T-helper 17 cell (primary cell): ENCODE measurements around the gene NETO2. TPM values are rescaled to one million over a fixed set of nuclear protein-coding genes. Genes with fewer than 3 reads are reported as not detected.
"Not testable (repeated sequence)": the region's sequence is repeated elsewhere in the genome, so short reads cannot be mapped to it uniquely, and the experiment has no call there.

ENCODE experiments used
- ATAC-seq: fragments of 150-1000 bp; cut with Tn5 transposase; 2 replicates; pipeline ENCODE4 v1.10.0; 2021; ENCODE audit warnings: mild to moderate bottlenecking, moderate library complexity
- DNase-seq, 3 donors: peaks; one replicate each; pipeline versions ENCODE4 v3.0.0 to v3.0.0-alpha.2; 2020 to 2021
- H3K9me3 ChIP-seq: one replicate; pipeline ENCODE4 v1.7.0; 2013; ENCODE audit warnings: low read length, mild to moderate bottlenecking; ENCODE audit not compliant: control insufficient read depth, poor library complexity, severe bottlenecking
- H3K27ac Mint-ChIP-seq: one replicate; pipeline ENCODE4 v1.8.0; 2022; ENCODE audit warnings: mild to moderate bottlenecking, moderate library complexity, mixed read lengths
- H3K27me3 Mint-ChIP-seq: one replicate; pipeline ENCODE4 v1.8.0; 2022; ENCODE audit warnings: mixed read lengths
- H3K36me3 Mint-ChIP-seq: one replicate; pipeline ENCODE4 v1.8.0; 2022; ENCODE audit warnings: low read depth, mixed read lengths
- H3K4me1 Mint-ChIP-seq: one replicate; pipeline ENCODE4 v1.8.0; 2022; ENCODE audit warnings: mild to moderate bottlenecking, mixed read lengths
- H3K4me3 Mint-ChIP-seq: one replicate; pipeline ENCODE4 v1.8.0; 2022; ENCODE audit warnings: mild to moderate bottlenecking, moderate library complexity, mixed read lengths
- total RNA-seq, 4 donors: library from RNA in 2 of 4; stranded (reverse) in 2 of 4; gene quantifications; one replicate each; pipeline ENCODE4 v1.2.3 and lab custom pipeline; 2022 to 2026

The NETO2 gene
- total RNA-seq, 2 donors from 2014 or later: 5.3 to 5.8 TPM

- Mint-ChIP-seq H3K4me1 (peaks cover 26% of the 10 kb centered on the region), H3K27ac (peak overlapping the region; percentile 84), H3K36me3 (no peaks in the 10 kb centered on the region), H3K27me3 (peaks cover 9% of the 10 kb centered on the region), H3K4me3 (peak overlapping the region; percentile 94)
- DNase-seq (peak; percentile 54 to 61 (median 58)), ATAC-seq (peak; percentile 74)
- H3K9me3 ChIP-seq: no peaks in the 10 kb centered on the region
Measured at GRCh38 chr16:47142821-47143676, 696 bp downstream of the NETO2 start.

GRCh38 chr16:47142486-47142820, 1.3 kb downstream of the NETO2 start:
- Mint-ChIP-seq H3K36me3 (no peaks in the 10 kb centered on the region), H3K4me1 (peaks cover 26% of the 10 kb centered on the region), H3K27ac (peak overlapping the region; percentile 84), H3K27me3 (peaks cover 9% of the 10 kb centered on the region), H3K4me3 (peak overlapping the region; percentile 94)
- ATAC-seq (no peak), DNase-seq (no peak)
- H3K9me3 ChIP-seq: no peaks in the 10 kb centered on the region

DNA sequence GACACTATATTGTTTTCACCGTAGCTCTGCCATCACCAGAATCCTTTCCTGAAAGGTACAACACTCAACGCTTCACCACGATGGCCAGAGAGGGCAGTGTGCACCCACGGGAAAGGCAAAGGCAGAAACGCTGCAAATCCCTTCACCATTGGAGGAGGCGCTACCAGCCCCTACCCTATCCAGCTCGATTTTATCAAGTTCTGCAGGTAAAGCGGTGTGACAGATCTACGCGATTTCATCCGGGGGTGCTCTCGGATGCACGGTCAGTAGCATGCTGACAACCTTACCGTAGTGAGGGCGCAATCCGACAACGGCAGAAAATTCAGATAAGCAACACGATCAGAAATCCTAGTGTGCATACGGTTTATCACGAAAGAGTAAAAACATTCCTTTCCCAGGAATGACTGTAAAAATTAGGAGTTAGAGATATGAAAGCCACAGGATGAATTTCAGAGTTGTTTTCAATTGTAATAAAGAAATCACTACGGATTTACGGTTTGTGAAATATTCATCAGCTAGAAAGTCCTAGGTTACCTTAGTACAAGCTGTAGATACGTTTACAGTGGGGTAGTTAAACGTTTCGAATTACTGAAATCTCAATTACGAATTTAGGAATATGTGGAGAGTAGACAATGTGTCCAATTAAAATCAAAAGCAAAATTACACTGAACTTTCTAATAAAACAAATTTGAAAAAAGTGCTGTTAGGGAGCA, 1.8 kb downstream of the NETO2 start:
- peak overlapping the region; percentile 84 for H3K27ac Mint-ChIP-seq

DNA sequence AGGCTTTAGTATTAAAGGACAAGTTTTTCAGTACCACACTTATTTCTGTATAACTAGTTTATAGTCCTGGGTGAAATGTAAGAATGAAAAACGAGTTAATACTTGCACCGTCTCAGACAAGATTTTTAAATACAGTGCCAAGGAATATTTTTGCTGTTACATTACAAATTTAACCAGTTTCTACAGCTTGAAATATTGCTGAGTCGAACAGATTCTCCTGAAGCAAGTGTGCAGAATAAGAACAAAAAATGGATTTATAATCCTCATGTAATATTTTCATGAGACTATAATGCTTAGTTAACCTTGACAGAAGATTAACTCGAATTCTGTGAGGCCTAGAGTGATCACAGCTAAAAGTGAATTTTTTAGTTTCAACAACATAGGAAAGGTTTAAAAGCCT, 3.1 kb downstream of the NETO2 start:
- no peak overlapping the region for H3K4me3 Mint-ChIP-seq
- H3K9me3 ChIP-seq: no peaks in the 10 kb centered on the region
- H3K4me1 Mint-ChIP-seq: peaks cover 25% of the 10 kb centered on the region
- DNase-seq (no peak), ATAC-seq (no peak)
- H3K27me3 Mint-ChIP-seq: peaks cover 4% of the 10 kb centered on the region
- no peak overlapping the region for H3K27ac Mint-ChIP-seq
- no peaks in the 10 kb centered on the region for H3K36me3 Mint-ChIP-seq

More for the DNA sequence above, 1.8 kb downstream of the NETO2 start:
- H3K9me3 ChIP-seq: no peaks in the 10 kb centered on the region
- Mint-ChIP-seq H3K4me1 (peaks cover 26% of the 10 kb centered on the region), H3K36me3 (no peaks in the 10 kb centered on the region), H3K4me3 (peak overlapping the region; percentile 94), H3K27me3 (peaks cover 9% of the 10 kb centered on the region)
- peak; percentile 66 to 80 (median 72) for DNase-seq
- ATAC-seq: peak; percentile 77

DNA sequence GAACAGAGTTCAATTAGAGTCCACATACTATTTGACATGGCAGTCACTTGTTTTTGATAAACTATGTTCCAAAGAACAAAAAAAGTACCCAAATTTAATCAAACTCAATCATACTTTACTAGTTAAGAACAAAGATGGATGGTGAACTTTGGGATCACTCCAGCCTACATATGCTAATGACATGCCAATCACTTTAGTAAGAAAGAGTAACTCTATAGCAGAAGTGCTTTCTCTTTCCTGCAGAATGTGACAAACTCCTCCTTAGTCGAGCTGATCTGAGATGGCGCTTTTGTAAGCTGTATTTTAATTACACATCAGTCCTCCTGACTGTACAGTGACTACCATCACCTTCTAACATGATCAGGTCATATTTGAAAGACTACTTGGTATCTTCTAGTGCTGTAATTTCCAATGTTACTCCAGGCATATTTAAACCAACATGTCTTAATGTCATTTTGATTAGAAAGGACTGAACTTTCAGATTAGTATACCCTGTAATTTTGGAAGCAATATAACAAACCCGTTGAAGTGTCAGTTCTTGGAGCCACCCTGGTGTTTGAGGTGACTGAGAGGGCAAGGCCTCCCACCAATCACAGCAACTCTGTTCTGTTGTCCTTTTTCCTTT, 4.1 kb downstream of the NETO2 start:
- H3K4me1 Mint-ChIP-seq: peaks cover 21% of the 10 kb centered on the region
- no peaks in the 10 kb centered on the region for H3K36me3 Mint-ChIP-seq
- H3K9me3 ChIP-seq: no peaks in the 10 kb centered on the region
- ATAC-seq: no peak
- peak overlapping the region; percentile 37 for H3K27ac Mint-ChIP-seq
- DNase-seq: no peak
- H3K27me3 Mint-ChIP-seq: no peaks in the 10 kb centered on the region
- H3K4me3 Mint-ChIP-seq: peak overlapping the region; percentile 33

DNA sequence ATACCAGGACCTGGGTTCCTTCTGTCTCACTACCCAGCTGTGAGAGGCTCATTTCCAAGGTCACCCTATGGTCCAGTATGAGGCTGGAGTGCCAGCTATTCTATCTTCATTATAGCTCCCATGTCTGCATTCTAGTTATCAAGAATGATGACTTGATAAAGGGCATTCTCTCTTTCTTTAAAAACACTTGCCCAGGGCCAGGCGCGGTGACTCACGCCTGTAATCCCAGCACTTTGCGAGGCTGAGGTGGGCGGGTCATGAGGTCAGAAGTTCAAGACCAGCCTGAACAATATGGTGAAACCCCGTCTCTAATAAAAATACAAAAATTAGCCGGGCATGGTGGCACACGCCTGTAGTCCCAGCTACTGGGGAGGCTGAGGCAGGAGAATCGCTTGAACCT, 5.8 kb downstream of the NETO2 start:
- not testable (repeated sequence) for H3K27me3 Mint-ChIP-seq

DNA sequence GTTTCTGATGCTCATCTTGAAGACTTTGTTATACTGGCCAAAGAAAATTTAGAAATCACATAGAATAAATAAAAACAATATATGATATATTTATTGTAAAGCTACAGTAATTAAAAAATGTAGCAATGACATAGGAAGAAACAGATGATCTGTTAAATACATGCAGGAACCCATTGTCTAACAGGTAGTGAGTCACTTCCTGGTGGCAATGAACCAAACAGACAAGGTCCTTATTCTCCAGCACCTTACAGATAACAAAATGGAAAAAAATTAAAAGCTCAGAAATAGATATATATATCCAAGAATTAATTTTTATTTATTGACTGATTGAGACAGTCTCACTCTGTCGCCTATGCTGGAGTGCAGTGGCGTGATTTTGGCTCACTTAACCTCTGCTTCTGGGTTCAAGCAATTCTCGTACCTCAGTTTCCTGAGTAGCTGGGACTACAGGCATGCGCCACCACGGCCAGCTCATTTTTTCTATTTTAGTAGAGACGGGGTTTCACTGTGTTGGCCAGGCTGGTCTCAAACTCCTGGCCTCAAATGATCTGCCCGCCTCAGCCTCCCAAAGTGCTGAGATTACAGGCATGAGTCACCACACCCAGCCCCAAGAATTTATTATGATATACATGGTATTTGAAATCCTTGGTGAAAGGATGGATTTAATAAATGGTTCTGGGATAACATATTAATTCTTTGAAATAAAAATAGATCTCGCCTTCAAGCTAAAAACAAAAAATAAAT, 7.5 kb downstream of the NETO2 start:
- Mint-ChIP-seq H3K36me3 (no peaks in the 10 kb centered on the region), H3K27ac (peak overlapping the region; percentile 66), H3K27me3 (no peaks in the 10 kb centered on the region), H3K4me1 (peaks cover 7% of the 10 kb centered on the region), H3K4me3 (no peak overlapping the region)
- ATAC-seq: peak; percentile 76
- no peaks in the 10 kb centered on the region for H3K9me3 ChIP-seq
- no peak for DNase-seq

More for the DNA sequence above, 5.8 kb downstream of the NETO2 start:
- ATAC-seq, DNase-seq, H3K36me3 Mint-ChIP-seq, H3K9me3 ChIP-seq, H3K4me3 Mint-ChIP-seq: not testable (repeated sequence)
- peaks cover 17% of the 10 kb centered on the region for H3K4me1 Mint-ChIP-seq
- H3K27ac Mint-ChIP-seq: peak overlapping the region; percentile 66

DNA sequence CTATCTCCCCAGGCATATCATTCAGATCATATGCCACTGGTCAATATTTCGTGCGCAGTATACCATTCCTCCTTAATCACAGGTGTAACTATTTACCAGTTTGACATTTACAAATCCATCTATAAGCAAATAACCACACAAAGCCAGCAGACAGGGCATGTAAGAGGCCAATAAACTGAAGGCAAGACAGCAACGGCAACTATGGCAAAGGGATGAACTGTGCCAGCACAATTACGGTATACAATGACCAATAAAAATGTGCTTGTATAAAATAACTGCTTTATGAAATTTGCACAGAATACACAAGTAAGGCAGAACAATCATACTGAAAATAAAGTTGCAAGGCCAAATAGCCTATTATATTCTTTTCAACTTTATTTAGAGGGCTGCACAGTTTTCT, 9.2 kb downstream of the NETO2 start:
- Mint-ChIP-seq H3K27me3 (no peaks in the 10 kb centered on the region), H3K4me1 (peaks cover 14% of the 10 kb centered on the region), H3K27ac (peak overlapping the region; percentile 43), H3K4me3 (no peak overlapping the region), H3K36me3 (peaks cover 2% of the 10 kb centered on the region)
- no peak for DNase-seq
- no peaks in the 10 kb centered on the region for H3K9me3 ChIP-seq
- no peak for ATAC-seq

DNA sequence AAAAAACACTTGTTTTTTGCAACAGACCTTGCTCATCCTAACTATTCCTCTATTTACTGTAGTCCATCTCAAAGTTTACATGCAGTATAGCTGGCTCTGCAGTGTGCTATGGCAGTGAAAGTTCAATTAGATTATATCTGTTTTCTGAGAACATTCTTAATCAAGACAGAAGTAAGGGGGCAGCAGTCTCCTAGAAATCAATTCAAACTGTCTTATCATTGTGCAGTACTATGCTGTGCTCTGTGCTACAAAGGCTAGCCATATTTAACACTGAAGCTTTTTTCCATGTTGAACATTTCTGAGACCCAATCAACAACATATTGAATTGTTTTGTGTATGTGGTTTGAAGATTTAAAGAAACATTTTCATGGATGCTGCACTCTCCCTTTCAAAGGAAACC, 11.4 kb downstream of the NETO2 start:
- no peaks in the 10 kb centered on the region for H3K9me3 ChIP-seq
- ATAC-seq: peak; percentile 48
- peaks cover 2% of the 10 kb centered on the region for H3K36me3 Mint-ChIP-seq
- no peak for DNase-seq
- no peaks in the 10 kb centered on the region for H3K27me3 Mint-ChIP-seq
- peaks cover 8% of the 10 kb centered on the region for H3K4me1 Mint-ChIP-seq
- H3K4me3 Mint-ChIP-seq: no peak overlapping the region
- no peak overlapping the region for H3K27ac Mint-ChIP-seq

DNA sequence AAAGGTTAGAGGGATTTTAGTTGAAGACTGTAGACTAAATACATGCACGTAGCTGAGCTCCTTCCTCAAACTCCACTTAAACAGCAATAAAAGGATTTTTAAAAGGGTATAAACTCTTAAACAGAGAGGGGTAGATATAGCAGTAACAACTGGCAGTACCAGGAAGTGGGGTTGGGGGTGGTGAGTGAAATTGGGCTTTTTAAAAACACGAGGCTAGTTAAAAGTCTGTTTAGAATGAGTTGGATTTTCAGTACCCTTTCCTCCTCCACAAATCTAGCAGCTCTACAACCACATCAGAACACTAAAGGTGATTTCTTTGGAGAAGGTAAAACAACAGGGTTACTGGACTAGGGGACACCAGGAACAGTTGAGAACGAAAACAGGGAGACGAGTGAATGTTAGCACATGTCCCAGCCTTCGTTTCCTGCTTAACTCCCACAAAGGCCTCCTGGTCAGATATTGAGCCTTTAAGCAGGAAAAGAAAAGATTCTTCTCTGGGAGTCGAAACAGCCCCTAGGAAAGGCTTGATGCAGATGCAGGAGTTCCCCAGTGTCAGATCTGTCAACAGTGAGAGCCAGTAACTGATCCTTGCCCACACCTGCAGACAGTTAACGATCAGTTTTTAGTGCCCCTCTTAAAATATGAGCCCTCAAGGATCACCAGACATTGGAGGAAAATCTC, 13.8 kb downstream of the NETO2 start:
- Mint-ChIP-seq H3K4me3 (peak overlapping the region; percentile 31), H3K36me3 (peaks cover 2% of the 10 kb centered on the region), H3K27me3 (no peaks in the 10 kb centered on the region), H3K27ac (peak overlapping the region; percentile 34), H3K4me1 (peaks cover 8% of the 10 kb centered on the region)
- no peak for ATAC-seq
- no peaks in the 10 kb centered on the region for H3K9me3 ChIP-seq
- no peak for DNase-seq

GRCh38 chr16:47127541-47127940, 16.2 kb downstream of the NETO2 start:
- H3K9me3 ChIP-seq: no peaks in the 10 kb centered on the region
- DNase-seq (no peak), ATAC-seq (no peak)
- H3K36me3 Mint-ChIP-seq: peaks cover 2% of the 10 kb centered on the region
- no peaks in the 10 kb centered on the region for H3K27me3 Mint-ChIP-seq
- peaks cover 8% of the 10 kb centered on the region for H3K4me1 Mint-ChIP-seq
- no peak overlapping the region for H3K4me3 Mint-ChIP-seq
- no peak overlapping the region for H3K27ac Mint-ChIP-seq

- Mint-ChIP-seq H3K27ac (no peak overlapping the region), H3K4me3 (no peak overlapping the region), H3K27me3 (no peaks in the 10 kb centered on the region), H3K4me1 (peaks cover 6% of the 10 kb centered on the region), H3K36me3 (peaks cover 2% of the 10 kb centered on the region)
- DNase-seq (no peak), ATAC-seq (no peak)
- H3K9me3 ChIP-seq: no peaks in the 10 kb centered on the region
Measured at GRCh38 chr16:47125757-47126156, 18.0 kb downstream of the NETO2 start.
